ENCODE data around the gene TACC2.

DNA sequence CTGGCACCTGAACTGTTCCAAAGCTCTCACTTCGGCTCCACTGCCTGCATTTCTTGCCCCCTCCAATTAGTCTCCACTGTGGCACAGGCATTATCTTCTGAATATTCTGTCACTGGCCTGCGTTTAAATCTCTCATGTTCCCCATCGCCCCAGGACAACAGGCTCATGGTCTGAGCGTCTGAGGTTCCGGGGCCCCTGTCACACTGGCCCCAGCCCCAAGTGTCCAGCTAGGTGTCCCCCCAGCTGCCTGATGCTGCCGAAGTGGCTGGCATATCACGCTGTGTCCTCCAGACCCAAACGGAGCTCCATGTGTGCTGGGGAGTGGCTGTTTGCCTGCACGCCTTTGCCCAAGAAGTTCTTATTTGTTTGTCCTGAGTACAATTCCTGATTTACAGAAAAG lies 135.4 kb downstream of the TACC2 start:
- TF ChIP-seq POLR2AphosphoS5 (IDR thresholded peaks at IDR 0.05; ENCODE audit: low read depth, low read length) (no peak), TAF1 (IDR thresholded peaks at IDR 0.05; ENCODE audit: borderline replicate concordance, insufficient read depth, low read length) (no peak)

All from PFSK-1 (cell line).